Measurements from ENCODE around the gene RBL2. TPM values are rescaled to one million over a fixed set of nuclear protein-coding genes. Genes with fewer than 3 reads are reported as not detected.
A peak's percentile ranks its signal among the peaks of the same experiment; 100 is the strongest.

The RBL2 gene
- total and polyA plus RNA-seq, 2 of the 13 experiments (the other 11 are each of a cell fraction or from before 2014, with no cell fraction given) = 41.2 to 60.9 TPM

GRCh38 chr16:53503270-53503923, 69.1 kb downstream of the RBL2 start (continued):
- TF ChIP-seq ARID4A (CRISPR knock-in tag; IDR thresholded peaks at IDR 0.05; ENCODE audit: borderline replicate concordance) (peak; percentile 66; the same call in 1 of the 2 replicates), ZNF12 (CRISPR knock-in tag; IDR thresholded peaks at IDR 0.05) (no peak), ZNF335 (CRISPR knock-in tag; IDR thresholded peaks at IDR 0.05) (peak; percentile 89), ZNF563 (CRISPR knock-in tag; IDR thresholded peaks at IDR 0.05) (no peak), ZNF253 (CRISPR knock-in tag; IDR thresholded peaks at IDR 0.05; ENCODE audit: borderline replicate concordance) (peak; percentile 90; the same call in 1 of the 2 replicates), RBFOX2 (IDR thresholded peaks at IDR 0.05; ENCODE audit: low read depth, low read length) (peak; percentile 94), PLRG1 (conservative IDR thresholded peaks at IDR 0.05) (no peak), SKI (IDR thresholded peaks at IDR 0.05; ENCODE audit: partially characterized antibody) (peak; percentile 78), SP2 (CRISPR knock-in tag; IDR thresholded peaks at IDR 0.05) (peak; percentile 94), E2F5 (CRISPR knock-in tag; conservative IDR thresholded peaks at IDR 0.05) (peak; percentile 61; the same call in 1 of the 2 replicates), MEF2D (CRISPR knock-in tag; IDR thresholded peaks at IDR 0.05) (peak; percentile 87; the same call in 1 of the 2 replicates), DRAP1 (CRISPR knock-in tag; IDR thresholded peaks at IDR 0.05) (peak; percentile 94), ZNF569 (CRISPR knock-in tag; IDR thresholded peaks at IDR 0.05; ENCODE audit: borderline replicate concordance) (no peak; the same call in 1 of the 2 replicates), CREM (IDR thresholded peaks at IDR 0.05) (peak; percentile 91), CREM (CRISPR knock-in tag; IDR thresholded peaks at IDR 0.05) (no peak), MXD4 (CRISPR knock-in tag; IDR thresholded peaks at IDR 0.05) (peak; percentile 76; the same call in 1 of the 2 replicates), HDAC6 (IDR thresholded peaks at IDR 0.05; ENCODE audit: low read depth, low read length) (no peak), ZNF720 (CRISPR knock-in tag; IDR thresholded peaks at IDR 0.05) (no peak), ZNF329 (CRISPR knock-in tag; IDR thresholded peaks at IDR 0.05; ENCODE audit: low read depth) (peak; percentile 37; the same call in 1 of the 2 replicates), KDM2A (CRISPR knock-in tag; IDR thresholded peaks at IDR 0.05; ENCODE audit: borderline replicate concordance, low read depth) (peak; percentile 66), ZNF503 (CRISPR knock-in tag; IDR thresholded peaks at IDR 0.05) (peak; percentile 81; the same call in 1 of the 2 replicates), DNMT3B (CRISPR knock-in tag; conservative IDR thresholded peaks at IDR 0.05) (0 out of 2 replicates have a peak, but pooled peaks have one; percentile 45), PBX2 (CRISPR knock-in tag; IDR thresholded peaks at IDR 0.05) (peak; percentile 99)

Data from HepG2 (cell line).